GM12878 (cell line): ENCODE data around the gene GAS2. TPM values are rescaled to one million over a fixed set of nuclear protein-coding genes. Genes with fewer than 3 reads are reported as not detected.

Source experiments
- BMI1 ChIP-seq: fragments of 450-650 bp; IDR thresholded peaks from 2 replicates; pipeline ENCODE4 v1.6.1; 2016; ENCODE audit warnings: mild to moderate bottlenecking, moderate library complexity, borderline replicate concordance
- CEBPB ChIP-seq, 2 experiments: fragments of 150-350 bp in 1 of 2; IDR thresholded peaks; 2 replicates each; pipeline ENCODE4 v1.6.1; 2012 to 2014; ENCODE audit warnings: low read depth in 2 of 2, low read length in 2 of 2, borderline replicate concordance in 1 of 2, inconsistent platforms in 1 of 2
- CREB1 ChIP-seq: IDR thresholded peaks from 2 replicates; pipeline ENCODE4 v1.6.1; 2012; ENCODE audit warnings: low read depth, mild to moderate bottlenecking, inconsistent platforms
- CREM ChIP-seq: IDR thresholded peaks from 2 replicates; pipeline ENCODE4 v1.6.1; 2014; ENCODE audit warnings: antibody characterized with exemption, low read depth
- FOS ChIP-seq: IDR thresholded peaks from 3 replicates; pipeline ENCODE4 v1.6.1; 2011; ENCODE audit warnings: borderline replicate concordance; ENCODE audit not compliant: insufficient read length; ENCODE audit errors: extremely low read depth
- HCFC1 ChIP-seq: fragments of 150-350 bp; IDR thresholded peaks from 2 replicates; pipeline ENCODE4 v1.6.1; 2014; ENCODE audit warnings: low read length
- HDGF ChIP-seq: fragments of 450-650 bp; IDR thresholded peaks from 2 replicates; pipeline ENCODE4 v1.6.1; 2016; ENCODE audit warnings: antibody characterized with exemption
- IKZF1 ChIP-seq: fragments of 450-650 bp; conservative IDR thresholded peaks from 2 replicates; pipeline ENCODE4 v1.6.1; 2017; ENCODE audit warnings: antibody characterized with exemption, mild to moderate bottlenecking
- IKZF2 ChIP-seq, 2 experiments: fragments of 450-650 bp; IDR thresholded peaks; 2 replicates each; pipeline ENCODE4 v1.6.1; 2017; ENCODE audit warnings: mild to moderate bottlenecking in 2 of 2, moderate library complexity in 2 of 2
- JUNB ChIP-seq: IDR thresholded peaks from 2 replicates; pipeline ENCODE4 v1.6.1; 2016; ENCODE audit warnings: antibody characterized with exemption, mild to moderate bottlenecking
- JUND ChIP-seq: IDR thresholded peaks from 2 replicates; pipeline ENCODE4 v1.6.1; 2012; ENCODE audit warnings: low read depth, mild to moderate bottlenecking, low read length, improper control_type of control experiment, moderate library complexity
- MEF2A ChIP-seq: IDR thresholded peaks from 2 replicates; pipeline ENCODE4 v1.6.1; 2011; ENCODE audit warnings: low read depth, mild to moderate bottlenecking, low read length, moderate library complexity; ENCODE audit not compliant: insufficient read depth
- MLLT1 ChIP-seq: fragments of 450-650 bp; IDR thresholded peaks from 2 replicates; pipeline ENCODE4 v1.6.1; 2016; ENCODE audit warnings: mild to moderate bottlenecking
- MTA2 ChIP-seq: fragments of 450-650 bp; IDR thresholded peaks from 2 replicates; pipeline ENCODE4 v1.6.1; 2016; ENCODE audit warnings: low read depth, mild to moderate bottlenecking, moderate library complexity
- MYB ChIP-seq: fragments of 150-350 bp; IDR thresholded peaks from 2 replicates; pipeline ENCODE4 v1.6.1; 2014; ENCODE audit warnings: mild to moderate bottlenecking, low read depth, low read length, borderline replicate concordance
- NBN ChIP-seq: fragments of 450-650 bp; IDR thresholded peaks from 2 replicates; pipeline ENCODE4 v1.6.1; 2016
- NFIC ChIP-seq: IDR thresholded peaks from 2 replicates; pipeline ENCODE4 v1.6.1; 2012; ENCODE audit warnings: low read depth, mild to moderate bottlenecking, inconsistent platforms, low read length, moderate library complexity
- NKRF ChIP-seq: fragments of 450-650 bp; conservative IDR thresholded peaks from 2 replicates; pipeline ENCODE4 v1.6.1; 2017; ENCODE audit warnings: mild to moderate bottlenecking, moderate library complexity
- NRF1 ChIP-seq: conservative IDR thresholded peaks from 2 replicates; pipeline ENCODE4 v1.6.1; 2011; ENCODE audit warnings: mild to moderate bottlenecking, low read depth, low read length, improper control_type of control experiment
- POU2F2 ChIP-seq: IDR thresholded peaks from 3 replicates; pipeline ENCODE4 v1.6.1; 2011; ENCODE audit warnings: low read depth, mild to moderate bottlenecking, low read length, borderline replicate concordance
- RAD51 ChIP-seq: fragments of 450-650 bp; IDR thresholded peaks from 2 replicates; pipeline ENCODE4 v1.6.1; 2016; ENCODE audit warnings: moderate library complexity, mild to moderate bottlenecking, inconsistent platforms
- RCOR1 ChIP-seq: conservative IDR thresholded peaks from 2 replicates; pipeline ENCODE4 v1.6.1; 2012; ENCODE audit warnings: low read depth, low read length, improper control_type of control experiment
- RUNX3 ChIP-seq: IDR thresholded peaks from 2 replicates; pipeline ENCODE4 v1.6.1; 2012; ENCODE audit warnings: low read length, inconsistent platforms
- SIN3A ChIP-seq: IDR thresholded peaks from 2 replicates; pipeline ENCODE4 v1.6.1; 2012; ENCODE audit warnings: low read depth, low read length, improper control_type of control experiment
- SIX5 ChIP-seq: IDR thresholded peaks from 2 replicates; pipeline ENCODE4 v1.6.1; 2011; ENCODE audit warnings: mild to moderate bottlenecking, low read depth, low read length, moderate library complexity; ENCODE audit not compliant: severe bottlenecking
- SMAD1 ChIP-seq: fragments of 450-650 bp; IDR thresholded peaks from 2 replicates; pipeline ENCODE4 v1.6.1; 2018; ENCODE audit warnings: mild to moderate bottlenecking, low read depth; ENCODE audit not compliant: partially characterized antibody
- STAT3 ChIP-seq: IDR thresholded peaks from 2 replicates; pipeline ENCODE4 v1.6.1; 2011; ENCODE audit warnings: low read depth, low read length, improper control_type of control experiment
- USF2 ChIP-seq: IDR thresholded peaks from 2 replicates; pipeline ENCODE4 v1.6.1; 2011; ENCODE audit warnings: low read depth, low read length, improper control_type of control experiment, borderline replicate concordance
- polyA plus RNA-seq, 11 experiments: library from polyadenylated mRNA; depleted of rRNA in 4 of 11; unstranded in 6 of 11; stranded (reverse) in 5 of 11; fragments of >200 nt; fragmentation: Nextera tagmentation in 4 of 11; fragmentation: Illumina TruSeq in 1 of 11; extraction: Ambion mirVana in 4 of 11; extraction: Trizol in 1 of 11; gene quantifications; 1 replicate in 1 of 11; 2 replicates in 10 of 11; pipeline versions ENCODE4 v1.2.1 to v1.2.3, GENCODE V29; 2011 to 2016; ENCODE audit warnings: inconsistent platforms in 2 of 11, missing spikeins in 2 of 11, low read depth in 1 of 11
- total RNA-seq, 4 experiments: library from RNA; depleted of rRNA in 3 of 4; stranded (reverse); fragments of >200 nt in 3 of 4; fragmentation: Illumina TruSeq in 1 of 4; extraction: Trizol in 1 of 4; gene quantifications; 2 replicates each; pipeline versions ENCODE4 v1.2.1 to v1.2.3, GENCODE V29; 2013 to 2021

GAS2 gene
- total and polyA plus RNA-seq, 10 of the 15 experiments (the other 5 are each of a cell fraction or from before 2014, with no cell fraction given): 16.4 to 81.4 (median 26.2) TPM

- TF ChIP-seq BMI1: peak; percentile 84; the same call in 1 of the 2 replicates
- TF ChIP-seq CEBPB (IDR thresholded peaks at IDR 0.05; ENCODE audit: borderline replicate concordance in 1 of 2, low read depth in 2 of 2, low read length in 2 of 2): no peak
- TF ChIP-seq SIN3A: peak; percentile 84
- peak; percentile 26 for TF ChIP-seq SMAD1
- TF ChIP-seq POU2F2: peak; percentile 50; the same call in 1 of the 3 replicates
- TF ChIP-seq USF2: no peak; the same call in 1 of the 2 replicates
- peak; percentile 75 for TF ChIP-seq NBN
- TF ChIP-seq RAD51: peak; percentile 74
- peak; percentile 49 to 59; a peak in 3 of 4 replicates for TF ChIP-seq IKZF2 (IDR thresholded peaks at IDR 0.05)
- no peak for TF ChIP-seq JUNB
- 0 out of 2 replicates have a peak, but pooled peaks have one; percentile 53 for TF ChIP-seq STAT3
- TF ChIP-seq RUNX3: peak; percentile 43; the same call in 1 of the 2 replicates
- TF ChIP-seq CREB1: peak; percentile 90
- 0 out of 2 replicates have a peak, but pooled peaks have one; percentile 23 for TF ChIP-seq RCOR1
- 0 out of 2 replicates have a peak, but pooled peaks have one; percentile 35 for TF ChIP-seq MLLT1
- peak; percentile 38 for TF ChIP-seq HCFC1
- peak; percentile 73 for TF ChIP-seq IKZF1
- peak; percentile 52; the same call in 1 of the 2 replicates for TF ChIP-seq NFIC
- TF ChIP-seq CREM: peak; percentile 81
- peak; percentile 98 for TF ChIP-seq NKRF
- TF ChIP-seq MEF2A: no peak
- TF ChIP-seq MYB: no peak
- peak; percentile 31; the same call in 1 of the 2 replicates for TF ChIP-seq HDGF
- 0 out of 2 replicates have a peak, but pooled peaks have one; percentile 23 for TF ChIP-seq MTA2
- no peak for TF ChIP-seq JUND
- no peak for TF ChIP-seq NRF1
- peak; percentile 12 for TF ChIP-seq SIX5
- peak; percentile 97 for TF ChIP-seq FOS
Observed at GRCh38 chr11:22625448-22626287, 40.7 kb upstream of the GAS2 start, which contains the start of gene FANCF (continued).
